ENCODE results near the gene FICD. TPM values are rescaled to one million over a fixed set of nuclear protein-coding genes. Genes with fewer than 3 reads are reported as not detected.
"Not testable (repeated sequence)": the region's sequence is repeated elsewhere in the genome, so short reads cannot be mapped to it uniquely, and the experiment has no call there.

FICD gene
- total RNA-seq, 1 donor from 2014 or later, result 4.2 TPM

DNA sequence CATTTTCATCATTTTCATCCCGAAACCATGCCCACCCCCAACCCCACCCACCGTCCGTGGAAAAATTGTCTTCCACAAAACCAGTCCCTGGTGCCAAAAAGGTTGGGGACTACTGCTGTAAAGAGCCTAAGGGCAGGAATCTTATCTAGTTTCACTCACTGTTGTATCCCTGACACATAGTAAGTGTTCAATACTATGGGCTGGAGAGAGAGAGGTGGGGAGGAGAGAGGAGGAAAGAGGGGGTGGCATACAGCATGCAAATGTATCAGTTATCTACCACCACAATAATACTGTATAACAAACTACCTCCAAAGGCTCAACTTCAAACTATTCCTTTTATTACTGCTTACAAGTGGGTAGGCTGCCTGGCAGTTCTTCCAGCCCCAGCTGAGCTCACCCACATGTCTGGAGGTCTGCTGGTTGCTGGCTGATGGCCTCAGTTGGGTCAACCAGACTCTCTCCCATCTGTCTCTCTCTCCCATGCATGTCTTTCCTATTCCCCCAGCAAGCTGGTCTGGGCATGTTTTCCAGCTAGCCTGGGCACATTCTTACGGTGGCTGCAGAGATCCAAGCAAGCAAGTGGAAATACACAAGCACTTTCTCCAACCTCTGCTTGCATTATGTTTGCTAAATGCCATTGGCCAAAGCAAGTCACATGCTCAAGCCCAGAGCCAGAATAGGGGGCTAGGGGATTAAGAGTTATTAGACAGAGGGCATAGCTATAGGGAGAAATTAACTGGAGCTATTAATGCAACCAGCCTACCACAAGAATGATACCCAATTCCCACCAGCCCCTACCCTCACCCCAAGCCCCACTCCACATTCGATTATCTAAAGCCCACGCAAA, 31.6 kb upstream of the FICD start:
- no peak overlapping the region for H3K4me3 ChIP-seq
- H3K27ac ChIP-seq (replicated peaks), result no peak overlapping the region
- no peak for DNase-seq
- peaks cover 11% of the 10 kb centered on the region for H3K9me3 ChIP-seq (replicated peaks)
- TF ChIP-seq, protein P1, sequence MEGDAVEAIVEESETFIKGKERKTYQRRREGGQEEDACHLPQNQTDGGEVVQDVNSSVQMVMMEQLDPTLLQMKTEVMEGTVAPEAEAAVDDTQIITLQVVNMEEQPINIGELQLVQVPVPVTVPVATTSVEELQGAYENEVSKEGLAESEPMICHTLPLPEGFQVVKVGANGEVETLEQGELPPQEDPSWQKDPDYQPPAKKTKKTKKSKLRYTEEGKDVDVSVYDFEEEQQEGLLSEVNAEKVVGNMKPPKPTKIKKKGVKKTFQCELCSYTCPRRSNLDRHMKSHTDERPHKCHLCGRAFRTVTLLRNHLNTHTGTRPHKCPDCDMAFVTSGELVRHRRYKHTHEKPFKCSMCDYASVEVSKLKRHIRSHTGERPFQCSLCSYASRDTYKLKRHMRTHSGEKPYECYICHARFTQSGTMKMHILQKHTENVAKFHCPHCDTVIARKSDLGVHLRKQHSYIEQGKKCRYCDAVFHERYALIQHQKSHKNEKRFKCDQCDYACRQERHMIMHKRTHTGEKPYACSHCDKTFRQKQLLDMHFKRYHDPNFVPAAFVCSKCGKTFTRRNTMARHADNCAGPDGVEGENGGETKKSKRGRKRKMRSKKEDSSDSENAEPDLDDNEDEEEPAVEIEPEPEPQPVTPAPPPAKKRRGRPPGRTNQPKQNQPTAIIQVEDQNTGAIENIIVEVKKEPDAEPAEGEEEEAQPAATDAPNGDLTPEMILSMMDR (IDR thresholded peaks at IDR 0.05; ENCODE audit: borderline replicate concordance), result no peak
- H3K36me3 ChIP-seq, result no peaks in the 10 kb centered on the region
- intact Hi-C loops (cut with micrococcal nuclease), result no loop called here
- no peaks in the 10 kb centered on the region for H3K4me1 ChIP-seq
- peaks cover 68% of the 10 kb centered on the region for H3K27me3 ChIP-seq (ENCODE audit: low read depth)

DNA sequence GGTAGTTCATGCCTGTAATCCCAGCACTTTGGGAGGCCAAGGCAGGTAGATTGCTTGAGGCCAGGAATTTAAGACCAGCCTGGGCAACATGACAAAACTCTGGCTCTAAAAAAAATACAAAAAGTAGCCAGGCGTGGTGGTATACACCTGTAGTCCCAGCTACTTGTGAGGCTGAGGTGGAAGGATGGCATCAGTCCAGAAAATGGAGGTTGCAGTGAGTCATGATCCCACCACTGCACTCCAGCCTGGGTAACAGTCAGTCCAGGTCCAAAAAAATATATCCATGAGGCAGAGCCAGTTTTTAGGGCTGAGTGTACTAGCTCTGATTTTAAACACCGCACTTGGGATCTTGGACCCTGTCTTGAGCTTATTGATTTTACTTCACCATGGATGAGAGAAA, 30.6 kb upstream of the FICD start:
- Histone ChIP-seq H3K27ac (replicated peaks) (no peak overlapping the region), H3K27me3 (ENCODE audit: low read depth) (peaks cover 69% of the 10 kb centered on the region), H3K4me1 (no peaks in the 10 kb centered on the region), H3K36me3 (no peaks in the 10 kb centered on the region), H3K9me3 (replicated peaks) (peaks cover 11% of the 10 kb centered on the region), H3K4me3 (no peak overlapping the region)
- intact Hi-C loops (cut with micrococcal nuclease), result no loop called here
- TF ChIP-seq, protein P1 (IDR thresholded peaks at IDR 0.05; ENCODE audit: borderline replicate concordance), result no peak
- DNase-seq, result no peak

DNA sequence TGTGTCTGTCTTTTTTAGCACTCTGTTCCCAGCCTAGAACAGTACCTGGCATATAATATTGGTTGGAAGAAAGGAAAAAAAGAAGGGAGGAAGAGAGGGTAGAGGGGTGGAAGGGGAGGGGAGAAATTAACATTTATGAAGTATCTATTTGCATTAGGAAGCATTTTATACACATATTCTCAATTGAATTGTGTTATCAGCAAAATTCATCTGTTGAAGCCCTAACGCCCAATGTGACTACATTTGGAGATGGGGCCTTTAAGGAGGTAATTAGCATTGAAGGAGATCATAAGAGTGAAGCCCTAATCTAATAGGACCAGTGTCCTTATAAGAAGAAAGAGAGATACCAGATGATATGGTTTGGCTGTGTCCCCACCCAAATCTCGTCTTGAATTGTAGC, 30.2 kb upstream of the FICD start:
- Histone ChIP-seq H3K27ac (replicated peaks) (no peak overlapping the region), H3K4me3 (no peak overlapping the region), H3K36me3 (no peaks in the 10 kb centered on the region), H3K9me3 (replicated peaks) (peaks cover 11% of the 10 kb centered on the region), H3K4me1 (no peaks in the 10 kb centered on the region), H3K27me3 (ENCODE audit: low read depth) (peaks cover 65% of the 10 kb centered on the region)
- no peak for DNase-seq
- intact Hi-C loops (cut with micrococcal nuclease), result no loop called here
- TF ChIP-seq, protein P1 (IDR thresholded peaks at IDR 0.05; ENCODE audit: borderline replicate concordance), result no peak

DNA sequence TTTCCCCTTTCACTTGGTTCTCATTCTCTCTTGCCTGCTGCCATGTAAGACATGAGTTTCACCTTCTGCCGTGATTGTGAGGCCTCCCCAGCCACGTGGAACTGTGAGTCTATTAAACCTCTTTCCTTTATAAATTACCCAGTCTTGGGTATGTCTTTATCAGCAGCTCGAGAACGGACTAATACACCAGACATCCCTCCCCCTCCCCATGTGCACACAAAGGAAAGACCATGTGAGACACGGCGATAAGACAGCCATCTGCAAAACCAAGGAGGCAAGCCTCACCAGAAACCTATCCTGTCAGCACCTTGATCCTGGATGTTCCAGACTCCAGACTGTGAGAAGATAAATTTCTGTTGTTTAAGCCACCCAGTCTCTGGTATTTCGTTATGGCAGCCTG, 29.7 kb upstream of the FICD start:
- H3K4me1 ChIP-seq; intact Hi-C loops (cut with micrococcal nuclease); H3K27ac ChIP-seq (replicated peaks); H3K4me3 ChIP-seq; DNase-seq; H3K36me3 ChIP-seq: not testable (repeated sequence)
- Histone ChIP-seq H3K9me3 (replicated peaks) (peaks cover 11% of the 10 kb centered on the region), H3K27me3 (ENCODE audit: low read depth) (peaks cover 59% of the 10 kb centered on the region)

DNA sequence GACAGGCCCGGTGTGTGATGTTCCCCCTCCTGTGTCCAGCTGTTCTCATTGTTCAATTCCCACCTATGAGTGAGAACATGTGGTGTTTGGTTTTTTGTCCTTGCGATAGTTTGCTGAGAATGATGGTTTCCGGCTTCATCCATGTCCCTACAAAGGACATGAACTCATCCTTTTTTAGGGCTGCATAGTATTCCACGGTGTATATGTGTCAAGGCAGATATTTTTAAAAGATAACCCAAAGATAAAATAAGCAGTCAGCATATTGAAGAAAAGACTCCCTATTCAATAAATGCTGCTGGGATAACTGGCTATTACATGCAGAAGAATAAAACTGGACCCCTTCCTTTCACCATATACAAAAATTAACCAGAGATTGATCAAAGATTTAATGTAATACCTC, 28.0 kb upstream of the FICD start:
- intact Hi-C loops (cut with micrococcal nuclease); DNase-seq; H3K4me3 ChIP-seq; H3K36me3 ChIP-seq; H3K27ac ChIP-seq (replicated peaks); H3K4me1 ChIP-seq: not testable (repeated sequence)
- Histone ChIP-seq H3K9me3 (replicated peaks) (peaks cover 11% of the 10 kb centered on the region), H3K27me3 (ENCODE audit: low read depth) (peaks cover 43% of the 10 kb centered on the region)

DNA sequence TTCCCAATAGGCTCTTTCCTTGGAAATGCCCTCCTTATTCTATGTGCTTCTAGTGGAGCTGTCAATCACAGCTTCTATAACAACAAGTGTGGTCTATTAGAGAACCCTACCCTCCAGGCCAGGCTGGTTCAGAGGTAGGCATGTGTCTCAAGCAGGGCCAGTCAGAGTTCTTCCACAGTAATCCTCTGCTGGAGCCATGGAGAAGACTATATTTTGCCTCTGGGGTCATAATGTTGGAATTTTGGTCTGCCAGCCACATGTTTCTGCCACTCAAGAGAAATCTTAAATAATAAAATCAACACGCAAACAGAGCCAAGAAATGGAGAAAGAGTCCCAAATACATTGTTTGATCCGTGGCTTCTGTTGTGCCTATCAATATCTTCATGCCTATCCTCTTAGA, 23.8 kb upstream of the FICD start:
- Histone ChIP-seq H3K9me3 (replicated peaks) (peaks cover 11% of the 10 kb centered on the region), H3K36me3 (no peaks in the 10 kb centered on the region), H3K27me3 (ENCODE audit: low read depth) (peaks cover 37% of the 10 kb centered on the region), H3K4me3 (no peak overlapping the region), H3K4me1 (no peaks in the 10 kb centered on the region), H3K27ac (replicated peaks) (no peak overlapping the region)
- DNase-seq, result no peak
- intact Hi-C loops (cut with micrococcal nuclease), result no loop called here
- TF ChIP-seq, protein P1 (IDR thresholded peaks at IDR 0.05; ENCODE audit: borderline replicate concordance), result no peak

All from left ventricle myocardium inferior (tissue), 1 donor.